Measurements from ENCODE around the gene EPB41L2. TPM values are rescaled to one million over a fixed set of nuclear protein-coding genes. Genes with fewer than 3 reads are reported as not detected.
"Not testable (repeated sequence)": the region's sequence is repeated elsewhere in the genome, so short reads cannot be mapped to it uniquely, and the experiment has no call there.

Gene EPB41L2
- total RNA-seq, 4 donors from 2014 or later = 60.1 to 87.2 (median 67.4) TPM

DNA sequence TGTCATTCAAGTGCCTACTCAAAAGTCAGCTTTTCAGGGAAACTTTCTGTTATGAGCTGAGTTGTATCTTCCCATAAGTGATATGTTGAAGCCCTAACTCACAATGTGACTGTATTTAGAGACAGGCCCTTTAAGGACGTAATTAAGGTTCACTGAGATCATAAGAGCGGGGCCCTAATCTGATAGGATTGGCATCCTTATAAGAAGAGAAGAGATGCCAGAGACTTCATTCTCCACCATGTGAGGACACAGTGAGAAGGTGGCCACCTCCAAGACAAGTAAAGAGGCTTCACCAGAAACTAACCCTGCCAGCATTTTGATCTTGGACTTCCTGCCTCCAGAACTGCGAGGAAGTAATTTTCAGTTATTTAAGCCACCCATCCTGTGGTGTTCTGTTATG lies 248.5 kb downstream of the EPB41L2 start:
- H3K27ac ChIP-seq (replicated peaks in 1 of 4) = no peak overlapping the region

GRCh38 chr6:130811932-130812331 lies 251.1 kb downstream of the EPB41L2 start:
- H3K27ac ChIP-seq (replicated peaks in 1 of 4) = no peak overlapping the region
- H3K27me3 ChIP-seq = no peaks in the 10 kb centered on the region
- H3K4me3 ChIP-seq = no peak overlapping the region
- no peak for DNase-seq (ENCODE audit: extremely low spot score)
- TF ChIP-seq, protein P1, sequence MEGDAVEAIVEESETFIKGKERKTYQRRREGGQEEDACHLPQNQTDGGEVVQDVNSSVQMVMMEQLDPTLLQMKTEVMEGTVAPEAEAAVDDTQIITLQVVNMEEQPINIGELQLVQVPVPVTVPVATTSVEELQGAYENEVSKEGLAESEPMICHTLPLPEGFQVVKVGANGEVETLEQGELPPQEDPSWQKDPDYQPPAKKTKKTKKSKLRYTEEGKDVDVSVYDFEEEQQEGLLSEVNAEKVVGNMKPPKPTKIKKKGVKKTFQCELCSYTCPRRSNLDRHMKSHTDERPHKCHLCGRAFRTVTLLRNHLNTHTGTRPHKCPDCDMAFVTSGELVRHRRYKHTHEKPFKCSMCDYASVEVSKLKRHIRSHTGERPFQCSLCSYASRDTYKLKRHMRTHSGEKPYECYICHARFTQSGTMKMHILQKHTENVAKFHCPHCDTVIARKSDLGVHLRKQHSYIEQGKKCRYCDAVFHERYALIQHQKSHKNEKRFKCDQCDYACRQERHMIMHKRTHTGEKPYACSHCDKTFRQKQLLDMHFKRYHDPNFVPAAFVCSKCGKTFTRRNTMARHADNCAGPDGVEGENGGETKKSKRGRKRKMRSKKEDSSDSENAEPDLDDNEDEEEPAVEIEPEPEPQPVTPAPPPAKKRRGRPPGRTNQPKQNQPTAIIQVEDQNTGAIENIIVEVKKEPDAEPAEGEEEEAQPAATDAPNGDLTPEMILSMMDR (IDR thresholded peaks at IDR 0.05) = no peak
- 94% methylated on average over 5 of the region's 5 CpGs for WGBS
- H3K36me3 ChIP-seq = no peaks in the 10 kb centered on the region
- peaks cover 0 to under 1% (median 0%) of the 10 kb centered on the region in 4 donors for H3K9me3 ChIP-seq
- intact Hi-C loops (cut with DNase I) = no loop called here
- H3K4me1 ChIP-seq = peaks cover 0 to 12% (median 10%) of the 10 kb centered on the region in 4 donors

More for the DNA sequence above, 248.5 kb downstream of the EPB41L2 start:
- intact Hi-C loops (cut with DNase I) = no loop called here
- Histone ChIP-seq H3K36me3 (no peaks in the 10 kb centered on the region), H3K4me3 (no peak overlapping the region), H3K27me3 (no peaks in the 10 kb centered on the region), H3K4me1 (peaks cover 0 to 12% (median 10%) of the 10 kb centered on the region in 4 donors), H3K9me3 (peaks cover 0 to 3% (median 0%) of the 10 kb centered on the region in 4 donors)
- no peak for TF ChIP-seq POLR2A (IDR thresholded peaks at IDR 0.05; ENCODE audit: low read depth)
- TF ChIP-seq, protein P1 (IDR thresholded peaks at IDR 0.05) = no peak
- no peak for TF ChIP-seq POLR2AphosphoS5 (IDR thresholded peaks at IDR 0.05)
- no peak for TF ChIP-seq EP300 (IDR thresholded peaks at IDR 0.05)
- DNase-seq (ENCODE audit: extremely low spot score) = no peak
- 90% methylated on average over 3 of the region's 3 CpGs for WGBS

GRCh38 chr6:130810307-130811030 lies 252.6 kb downstream of the EPB41L2 start:
- Histone ChIP-seq H3K4me1 (peaks cover 0 to 12% (median 10%) of the 10 kb centered on the region in 4 donors), H3K36me3 (no peaks in the 10 kb centered on the region), H3K4me3 (no peak overlapping the region), H3K27me3 (no peaks in the 10 kb centered on the region), H3K9me3 (no peaks in the 10 kb centered on the region), H3K27ac (replicated peaks in 1 of 4) (no peak overlapping the region)
- no peak for DNase-seq (ENCODE audit: extremely low spot score)
- intact Hi-C loops (cut with DNase I) = no loop called here
- TF ChIP-seq EP300 (IDR thresholded peaks at IDR 0.05) (no peak), POLR2AphosphoS5 (IDR thresholded peaks at IDR 0.05) (no peak), POLR2A (IDR thresholded peaks at IDR 0.05; ENCODE audit: low read depth) (no peak)
- TF ChIP-seq, protein P1 (IDR thresholded peaks at IDR 0.05) = no peak
- whole genome bisulfite sequencing = 29% methylated on average over 9 of the region's 9 CpGs

DNA sequence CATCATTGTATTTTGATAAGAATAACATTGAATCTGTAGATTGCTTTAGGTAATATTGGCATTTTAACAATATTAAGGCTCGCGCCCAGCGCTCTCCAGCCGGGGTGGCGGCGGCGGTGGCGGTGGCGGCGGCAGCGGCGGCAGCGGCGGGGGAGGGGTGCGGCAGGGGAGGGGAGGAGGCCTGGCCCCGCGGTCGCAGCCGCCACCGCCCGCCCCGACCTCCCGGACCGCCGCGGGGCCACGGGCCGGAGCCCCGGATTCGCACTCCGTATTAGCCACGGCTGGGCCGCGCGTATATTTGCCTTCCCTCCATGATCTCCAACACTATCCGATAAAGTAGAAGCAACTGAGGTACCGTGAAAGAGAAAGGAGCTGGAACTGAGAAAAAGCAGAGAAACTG lies 261.7 kb downstream of the EPB41L2 start:
- H3K9me3 ChIP-seq; H3K36me3 ChIP-seq; H3K4me1 ChIP-seq; H3K4me3 ChIP-seq; H3K27ac ChIP-seq (replicated peaks in 1 of 4); DNase-seq (ENCODE audit: extremely low spot score); intact Hi-C loops (cut with DNase I); H3K27me3 ChIP-seq: not testable (repeated sequence)
- 93% methylated on average over 33 of the region's 37 CpGs for WGBS

DNA sequence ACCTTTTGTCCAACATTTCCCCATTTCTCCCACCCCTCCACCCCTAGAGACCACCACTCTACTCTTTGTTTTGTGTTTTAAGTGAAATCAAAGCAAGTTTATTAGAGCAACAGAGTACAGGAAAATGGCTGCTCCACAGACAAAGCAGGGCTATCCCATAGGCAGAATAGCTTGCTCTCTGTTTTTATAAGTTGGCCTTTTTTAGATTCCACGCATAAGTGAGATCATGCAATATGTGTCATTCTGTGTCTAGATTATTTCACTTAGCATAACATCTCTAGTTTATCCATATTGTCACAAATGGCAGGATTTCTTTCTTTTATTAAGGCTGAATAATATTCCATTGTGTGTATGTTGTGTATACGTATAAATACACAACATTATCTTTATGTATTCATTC lies 266.0 kb downstream of the EPB41L2 start:
- intact Hi-C loops (cut with DNase I) = no loop called here
- H3K4me3 ChIP-seq = no peak overlapping the region
- H3K9me3 ChIP-seq = no peaks in the 10 kb centered on the region
- H3K4me1 ChIP-seq = peaks cover 0 to 14% (median 9%) of the 10 kb centered on the region in 4 donors
- 95% methylated on average over 2 of the region's 2 CpGs for WGBS
- no peak overlapping the region for H3K27ac ChIP-seq (replicated peaks in 1 of 4)
- no peak for TF ChIP-seq POLR2A (IDR thresholded peaks at IDR 0.05; ENCODE audit: low read depth)
- no peak for DNase-seq (ENCODE audit: extremely low spot score)
- H3K36me3 ChIP-seq = no peaks in the 10 kb centered on the region
- no peaks in the 10 kb centered on the region for H3K27me3 ChIP-seq

All from esophagus muscularis mucosa (tissue), 4 donors.